ENCODE data around the gene FMN1.

DNA sequence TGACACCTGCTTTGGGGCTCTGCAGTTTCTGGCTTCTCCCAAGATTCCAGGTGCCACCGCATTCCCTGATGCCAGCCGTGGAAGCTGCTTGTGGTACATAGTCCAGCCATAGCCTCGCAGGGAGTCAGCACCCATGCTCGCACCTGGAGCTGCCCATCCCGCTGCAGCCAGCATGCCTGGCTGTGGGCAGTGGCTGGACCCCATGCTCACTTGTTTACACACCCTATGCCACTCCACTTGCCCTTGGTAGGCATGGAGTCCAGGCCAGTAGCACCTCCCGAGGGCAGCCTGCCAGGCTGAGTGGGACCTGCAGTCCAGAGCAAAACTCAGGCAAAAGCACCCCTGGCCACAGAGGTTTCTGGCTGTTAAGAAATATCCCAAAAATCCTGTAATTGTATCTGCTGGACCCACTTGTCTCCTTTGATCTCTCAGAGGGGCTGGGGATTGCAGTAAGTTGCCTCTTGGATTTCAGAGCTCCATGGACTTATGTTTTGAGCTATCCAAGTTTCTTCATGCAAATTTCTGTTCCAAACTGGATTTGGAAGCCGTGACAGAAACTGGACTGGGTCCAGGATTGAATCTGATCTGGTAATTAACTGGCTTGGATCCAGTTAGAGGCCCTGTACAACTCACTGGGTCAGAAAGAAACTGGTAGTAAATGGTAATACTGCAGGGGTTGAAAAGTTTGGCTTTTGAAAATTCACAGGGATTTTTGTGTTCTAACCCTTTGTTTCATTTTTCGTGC, 149.3 kb downstream of the FMN1 start:
- TF ChIP-seq POLR2AphosphoS5 (IDR thresholded peaks at IDR 0.05): no peak
- no peak for TF ChIP-seq CTCF (IDR thresholded peaks at IDR 0.05)
- TF ChIP-seq EP300 (IDR thresholded peaks at IDR 0.05): no peak
